Tracheal epithelial cell (primary cell): ENCODE results near the gene RTN4RL1. TPM values are rescaled to one million over a fixed set of nuclear protein-coding genes. Genes with fewer than 3 reads are reported as not detected.

Source experiments
- total RNA-seq: library from RNA; depleted of rRNA; stranded (reverse); fragments of >200 nt; gene quantifications from 2 replicates; pipeline ENCODE4 v1.2.1, GENCODE V29; 2014

RTN4RL1 gene, protein sequence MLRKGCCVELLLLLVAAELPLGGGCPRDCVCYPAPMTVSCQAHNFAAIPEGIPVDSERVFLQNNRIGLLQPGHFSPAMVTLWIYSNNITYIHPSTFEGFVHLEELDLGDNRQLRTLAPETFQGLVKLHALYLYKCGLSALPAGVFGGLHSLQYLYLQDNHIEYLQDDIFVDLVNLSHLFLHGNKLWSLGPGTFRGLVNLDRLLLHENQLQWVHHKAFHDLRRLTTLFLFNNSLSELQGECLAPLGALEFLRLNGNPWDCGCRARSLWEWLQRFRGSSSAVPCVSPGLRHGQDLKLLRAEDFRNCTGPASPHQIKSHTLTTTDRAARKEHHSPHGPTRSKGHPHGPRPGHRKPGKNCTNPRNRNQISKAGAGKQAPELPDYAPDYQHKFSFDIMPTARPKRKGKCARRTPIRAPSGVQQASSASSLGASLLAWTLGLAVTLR
- total RNA-seq: 0.43 and 0.48 TPM in 2 replicates

GRCh38 chr17:2025220-2025621 lies at the start of gene RTN4RL1:
TSS of gene RTN4RL1 (minus strand) at chr17:2025334. CDS start at chr17:2024865, 469 bp downstream.

DNA sequence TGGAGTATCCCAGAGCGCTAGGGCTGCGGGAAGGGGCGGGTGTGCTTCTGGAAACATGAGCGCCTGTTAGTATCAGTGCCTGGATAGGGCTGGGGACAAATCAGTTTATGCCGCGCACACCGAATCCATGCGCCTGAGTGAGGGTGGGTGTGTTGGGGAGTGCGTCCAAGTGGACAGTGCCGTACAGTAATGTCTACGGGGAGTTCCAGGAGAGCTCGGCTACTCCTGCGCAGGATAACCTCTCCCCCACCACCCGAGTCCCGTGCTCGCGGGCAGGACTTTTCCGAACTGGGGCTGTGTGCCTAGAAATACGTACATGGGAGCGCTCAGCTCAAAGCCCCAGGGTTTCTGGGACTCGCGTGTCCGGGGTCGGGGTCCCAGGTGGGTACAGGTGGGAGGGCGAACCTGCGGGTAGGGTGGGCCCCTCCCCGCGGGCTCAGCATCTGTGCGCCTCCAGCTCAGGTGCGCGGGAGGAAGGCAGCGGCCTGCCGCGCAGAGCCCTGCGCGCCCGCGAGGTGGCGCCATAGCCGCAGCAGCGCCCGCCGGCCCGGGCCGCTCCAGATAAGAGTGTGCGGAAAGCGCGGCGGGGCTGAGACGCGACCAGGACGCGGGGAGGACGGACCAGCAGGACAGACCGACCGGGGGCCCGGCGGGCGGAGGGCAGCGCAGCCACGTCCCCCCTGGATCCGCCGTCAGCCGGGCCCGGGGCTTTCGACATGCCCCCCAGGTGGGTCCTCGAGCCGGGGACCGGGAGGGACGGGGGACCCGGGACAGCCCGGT lies 29.6 kb upstream of the RTN4RL1 start, which contains the start of gene HIC1:
TSS of gene HIC1 (plus strand) at position 592 of the 780 bp plus-strand sequence. CDS start 1,588 bp downstream, outside the sequence.

GRCh38 chr17:2041561-2042389 lies 16.6 kb upstream of the RTN4RL1 start, which contains the start of gene OVCA2:
TSS of gene OVCA2 (plus strand) at chr17:2042022. CDS start at chr17:2042048, 26 bp downstream.

GRCh38 chr17:2029911-2030778 lies 5.0 kb upstream of the RTN4RL1 start, which contains the start of gene DPH1:
TSS of gene DPH1 (plus strand) at chr17:2030153. CDS start at chr17:2030170, 17 bp downstream.

Other genes with a start within 250 kb of the RTN4RL1 start
- gene SMYD4, start 195.4 kb downstream of the RTN4RL1 start, total RNA-seq: 7.0 and 9.4 TPM in 2 replicates
- 11.3 and 17.1 TPM in 2 replicates for gene RPA1, start 195.3 kb downstream of the RTN4RL1 start, total RNA-seq
- 20.5 and 30.7 TPM in 2 replicates for gene DPH1, start 4.8 kb upstream of the RTN4RL1 start, total RNA-seq
- gene OVCA2, start 16.7 kb upstream of the RTN4RL1 start, total RNA-seq: 78.6 and 86.5 TPM in 2 replicates
- 3.0 and 3.6 TPM in 2 replicates for gene HIC1, start 29.8 kb upstream of the RTN4RL1 start, total RNA-seq